GM19372 (cell line): ENCODE measurements around the gene SACM1L.

Source experiments
- ATAC-seq: cut with Tn5 transposase; IDR thresholded peaks from one replicate; pipeline ENCODE4 v1.9.1; 2021; ENCODE audit warnings: mild to moderate bottlenecking, low read depth, moderate library complexity; ENCODE audit not compliant: unreplicated experiment

The SACM1L gene, protein sequence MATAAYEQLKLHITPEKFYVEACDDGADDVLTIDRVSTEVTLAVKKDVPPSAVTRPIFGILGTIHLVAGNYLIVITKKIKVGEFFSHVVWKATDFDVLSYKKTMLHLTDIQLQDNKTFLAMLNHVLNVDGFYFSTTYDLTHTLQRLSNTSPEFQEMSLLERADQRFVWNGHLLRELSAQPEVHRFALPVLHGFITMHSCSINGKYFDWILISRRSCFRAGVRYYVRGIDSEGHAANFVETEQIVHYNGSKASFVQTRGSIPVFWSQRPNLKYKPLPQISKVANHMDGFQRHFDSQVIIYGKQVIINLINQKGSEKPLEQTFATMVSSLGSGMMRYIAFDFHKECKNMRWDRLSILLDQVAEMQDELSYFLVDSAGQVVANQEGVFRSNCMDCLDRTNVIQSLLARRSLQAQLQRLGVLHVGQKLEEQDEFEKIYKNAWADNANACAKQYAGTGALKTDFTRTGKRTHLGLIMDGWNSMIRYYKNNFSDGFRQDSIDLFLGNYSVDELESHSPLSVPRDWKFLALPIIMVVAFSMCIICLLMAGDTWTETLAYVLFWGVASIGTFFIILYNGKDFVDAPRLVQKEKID

DNA sequence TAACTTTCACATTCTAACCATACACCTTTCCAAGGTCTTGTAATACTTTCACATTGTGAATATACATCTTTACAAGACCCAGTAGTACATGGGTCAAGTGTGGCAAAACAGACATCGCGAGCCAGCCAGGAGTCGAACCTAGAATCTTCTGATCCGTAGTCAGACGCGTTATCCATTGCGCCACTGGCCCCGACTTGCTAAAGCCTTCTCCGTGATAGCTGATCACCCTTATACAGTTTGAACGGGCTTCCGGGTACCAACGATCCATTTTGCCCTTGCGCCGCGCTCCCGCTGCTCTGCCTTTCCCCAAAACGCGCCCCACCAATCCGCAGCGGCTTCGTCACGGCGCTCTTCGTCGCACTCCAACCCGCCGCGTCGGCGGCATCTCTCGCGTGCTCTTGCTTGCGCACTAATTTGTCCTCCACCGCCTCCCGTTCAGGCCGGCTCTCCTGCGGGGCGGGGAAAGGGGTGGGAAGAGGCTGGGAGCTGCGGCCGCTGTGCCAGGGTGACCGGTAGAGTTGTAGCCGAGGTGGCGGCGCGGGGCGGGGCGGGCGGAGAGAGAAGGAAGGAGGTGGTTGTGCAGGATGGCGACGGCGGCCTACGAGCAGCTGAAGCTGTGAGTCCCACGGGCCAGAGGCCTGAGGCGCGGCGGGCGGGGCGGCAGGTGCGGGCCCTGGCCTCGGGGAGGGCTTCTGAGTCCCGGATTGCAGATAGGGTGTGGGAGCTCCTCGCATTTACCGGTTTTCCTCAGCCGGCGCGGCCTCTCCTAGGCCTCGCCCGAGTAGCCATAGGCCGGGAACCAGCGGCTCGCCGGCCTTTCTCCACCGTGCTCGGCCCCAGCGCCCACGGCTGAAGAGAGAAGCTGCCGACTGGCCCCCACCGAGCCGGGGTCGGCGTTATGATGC lies at the start of gene SACM1L:
Gene SACM1L, plus strand, starts transcription at position 515 of the 905 bp plus-strand sequence. Its CDS starts 70 bp downstream, at position 585.
- ATAC-seq, result peak; percentile 77

DNA sequence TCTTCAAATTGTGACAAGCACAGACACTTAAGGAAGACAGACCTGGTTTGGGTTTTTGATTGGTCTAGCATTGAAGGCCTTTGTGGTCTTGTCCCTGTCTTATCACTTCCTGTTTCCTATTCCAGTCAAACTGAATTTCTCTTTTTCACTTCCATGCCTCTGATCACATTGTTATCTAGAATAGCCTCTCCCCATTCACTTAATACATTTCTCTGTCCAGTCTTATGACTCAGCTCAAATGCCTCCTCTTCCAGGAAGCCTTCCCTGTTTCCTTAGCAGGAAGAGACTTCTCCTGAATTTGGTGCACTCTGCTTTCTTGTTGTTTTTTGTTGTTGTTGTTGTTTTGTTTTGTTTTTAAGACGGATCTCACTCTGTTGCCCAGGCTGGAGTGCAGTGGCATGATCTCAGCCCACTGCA lies 49.1 kb upstream of the SACM1L start:
- no peak for ATAC-seq

GRCh38 chr3:45640724-45641361 lies 48.4 kb upstream of the SACM1L start:
- no peak for ATAC-seq

DNA sequence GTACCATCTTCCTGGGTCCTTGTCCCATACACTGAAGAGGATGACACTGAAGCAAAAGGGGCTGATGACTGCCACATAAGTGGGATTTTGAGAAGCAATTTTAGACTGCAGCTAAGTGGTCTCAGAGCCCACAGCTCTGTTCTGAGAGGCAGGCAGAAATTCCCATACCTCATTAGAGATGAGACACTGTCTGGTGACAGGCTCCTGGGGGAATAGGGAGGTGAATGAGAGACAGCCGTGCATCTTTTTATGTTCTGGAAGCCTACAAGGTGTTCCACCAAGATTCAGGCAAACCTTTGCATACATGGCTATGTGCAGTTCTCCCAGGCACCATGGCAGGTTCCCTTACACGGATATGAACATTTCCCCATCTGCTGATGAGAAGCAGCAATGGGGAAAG lies 47.4 kb upstream of the SACM1L start:
- no peak for ATAC-seq

GRCh38 chr3:45642731-45643152 lies 46.5 kb upstream of the SACM1L start:
- no peak for ATAC-seq

GRCh38 chr3:45644063-45644790 lies 45.0 kb upstream of the SACM1L start:
- no peak for ATAC-seq

DNA sequence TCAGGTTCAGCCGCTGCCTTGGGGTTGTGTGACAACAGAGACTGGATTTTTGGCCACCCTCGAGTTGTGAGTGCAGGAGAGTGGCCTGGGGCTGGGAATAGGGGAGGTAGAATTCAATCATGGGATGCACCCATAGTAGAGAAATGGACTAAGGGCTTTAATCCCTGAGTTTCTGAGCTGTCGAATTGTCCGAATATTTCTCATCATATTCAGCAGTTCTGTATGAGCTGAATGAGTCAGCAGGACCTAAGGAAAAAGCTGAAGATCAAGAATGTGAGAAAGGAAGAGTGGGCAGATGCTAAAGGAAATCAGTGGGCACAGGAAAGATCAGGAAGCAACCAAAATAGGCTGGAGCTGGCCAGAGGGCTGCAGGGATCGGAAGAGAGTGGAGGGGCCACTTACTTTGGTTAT lies 44.4 kb upstream of the SACM1L start:
- no peak for ATAC-seq

GRCh38 chr3:45646051-45646585 lies 43.1 kb upstream of the SACM1L start:
- ATAC-seq, result no peak

DNA sequence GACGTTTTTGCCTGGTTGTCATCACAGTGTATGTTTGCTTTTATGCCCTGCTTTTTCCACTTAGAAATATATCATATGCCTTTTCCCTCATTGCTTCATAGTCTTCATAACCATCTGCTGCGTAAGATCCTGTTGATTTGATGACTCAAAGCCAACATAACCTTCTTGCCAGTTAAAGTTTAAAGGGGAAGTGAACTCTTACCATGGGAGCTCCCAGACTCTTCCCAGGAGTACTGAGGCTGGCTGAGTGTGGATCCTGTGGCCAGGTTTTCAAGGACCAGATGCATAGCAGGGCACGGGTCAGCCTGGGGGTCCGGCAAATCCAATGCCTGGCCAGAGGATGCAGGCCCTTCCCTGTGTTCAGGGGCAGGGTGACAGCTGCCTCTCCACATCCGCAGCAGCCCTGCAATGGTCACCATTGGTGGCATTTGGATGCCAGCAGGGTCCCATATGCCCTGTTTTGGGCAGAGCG lies 42.0 kb upstream of the SACM1L start:
- ATAC-seq, result no peak

- no peak for ATAC-seq
Observed at GRCh38 chr3:45653205-45653604, 36.0 kb upstream of the SACM1L start.

DNA sequence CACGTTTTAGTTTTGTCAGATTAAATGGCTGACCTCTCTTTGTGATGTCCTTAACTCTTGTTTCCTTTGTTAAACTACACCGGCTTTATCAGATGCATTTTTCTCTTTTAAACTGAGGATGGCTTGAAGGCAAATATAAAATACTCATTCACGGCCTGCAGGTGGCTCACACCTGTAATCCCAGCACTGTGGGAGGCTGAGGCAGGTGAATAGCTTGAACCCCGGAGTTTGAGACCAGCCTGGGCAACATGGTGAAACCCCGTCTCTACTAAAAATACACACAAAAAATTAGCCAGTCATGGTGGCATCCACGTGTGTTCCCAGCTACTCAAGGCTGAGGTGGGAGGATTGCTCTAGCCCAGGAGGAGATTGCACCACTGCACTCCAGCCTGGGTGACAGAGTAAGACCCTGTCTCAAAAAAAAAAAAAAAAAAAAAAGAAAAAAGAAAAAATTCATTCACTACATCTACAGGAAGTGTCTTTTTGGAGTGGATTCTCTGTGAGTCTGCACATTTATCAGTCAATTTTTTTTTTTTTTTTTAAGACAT lies 34.7 kb upstream of the SACM1L start:
- no peak for ATAC-seq

DNA sequence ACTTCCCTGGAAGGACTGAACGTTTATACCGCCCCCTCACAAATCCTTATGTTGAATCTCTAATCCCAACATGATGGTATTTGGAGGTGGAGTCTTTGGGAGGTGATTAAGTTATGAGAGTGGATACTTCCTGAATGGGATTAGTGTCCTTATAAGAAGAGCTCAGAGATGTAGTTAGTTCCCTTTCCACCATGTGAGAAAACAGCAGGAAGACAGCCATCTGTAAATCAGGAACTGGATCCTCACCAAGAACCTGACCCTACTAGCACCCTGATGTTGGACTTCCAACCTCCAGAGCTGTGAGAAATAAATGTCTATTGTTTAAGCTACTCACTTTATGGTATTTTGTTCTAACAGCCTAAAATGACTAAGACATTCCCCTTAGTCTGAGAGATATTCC lies 33.3 kb upstream of the SACM1L start:
- ATAC-seq, result no peak

- peak; percentile 53 for ATAC-seq
Observed at GRCh38 chr3:45656575-45657363, 32.4 kb upstream of the SACM1L start.

GRCh38 chr3:45657853-45658252 lies 31.3 kb upstream of the SACM1L start:
- peak; percentile 58 for ATAC-seq

GRCh38 chr3:45659661-45660566 lies 29.3 kb upstream of the SACM1L start:
- ATAC-seq, result no peak

- no peak for ATAC-seq
Observed at GRCh38 chr3:45660567-45660901, 28.7 kb upstream of the SACM1L start.

DNA sequence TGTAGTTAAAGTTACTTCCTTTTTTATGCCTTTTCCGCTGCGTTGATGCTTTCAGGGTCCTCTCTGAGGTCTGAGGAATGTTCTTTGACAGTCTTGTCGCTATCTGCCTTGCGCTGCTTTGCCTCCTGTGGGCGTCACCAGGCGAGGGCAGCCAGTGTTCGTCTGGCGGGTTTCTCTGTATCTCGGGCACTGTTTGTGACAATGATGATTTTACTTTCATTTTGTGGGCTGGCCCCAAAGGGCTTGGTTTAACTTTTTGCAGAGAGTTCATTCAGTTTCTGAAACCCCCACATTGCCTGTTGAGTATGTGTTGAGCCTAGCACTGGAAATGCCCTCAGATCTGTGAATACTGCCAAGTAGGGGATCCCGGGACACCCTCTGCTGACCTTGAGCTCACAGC lies 24.6 kb upstream of the SACM1L start:
- ATAC-seq, result no peak
